Right cardiac atrium (tissue), 5 donors: ENCODE measurements around the gene CRACDL. TPM values are rescaled to one million over a fixed set of nuclear protein-coding genes. Genes with fewer than 3 reads are reported as not detected.
A peak's percentile ranks its signal among the peaks of the same experiment; 100 is the strongest.

Source experiments
- ATAC-seq, 2 donors: fragments of 200-7000 bp; cut with Tn5 transposase; one replicate each; pipeline versions ENCODE4 v1.8.0 to v1.9.1; 2020; ENCODE audit warnings: moderate library complexity in 2 of 2, mild to moderate bottlenecking in 1 of 2
- DNase-seq, 3 donors: peaks; one replicate each; pipeline ENCODE4 v3.0.0-alpha.2; 2020
- H3K27ac ChIP-seq: one replicate; pipeline ENCODE4 v1.5.1; 2013; ENCODE audit warnings: mild to moderate bottlenecking, low read length, control low read depth, moderate library complexity
- H3K27me3 ChIP-seq: one replicate; pipeline ENCODE4 v1.6.1; 2013; ENCODE audit not compliant: control insufficient read depth, insufficient read depth
- H3K4me1 ChIP-seq: one replicate; pipeline ENCODE4 v1.6.1; 2013; ENCODE audit warnings: low read length; ENCODE audit not compliant: control insufficient read depth, insufficient read depth
- H3K4me3 ChIP-seq: one replicate; pipeline ENCODE4 v1.5.1; 2013; ENCODE audit warnings: low read length, control low read depth
- H3K9me3 ChIP-seq: one replicate; pipeline ENCODE4 v1.6.1; 2013; ENCODE audit warnings: low read length; ENCODE audit not compliant: control insufficient read depth
- WGBS: extraction: QIAGEN DNeasy Blood & Tissue Kit; methylation state at CpG from one replicate; pipeline ENCODE4 v1.1.7; 2013; 5-methylcytosine and 5-hydroxymethylcytosine counted together
- intact Hi-C, 4 donors: fragments of 100-400 bp; cut with DNase I; formaldehyde crosslinking; loops; one replicate each; pipeline versions ENCODE4 v1.11.0 to v1.14.0; 2022 to 2023
- polyA plus RNA-seq: library from polyadenylated mRNA; stranded (reverse); fragments of 200-250 nt; gene quantifications from one replicate; pipeline ENCODE4 v1.2.3, GENCODE V29; 2013
- total RNA-seq, 4 donors: library from RNA; stranded (reverse); fragmentation: NEBNext Ultra II Directional; extraction: Animal tissue kit (Norgen Biotek cat#: 25700); gene quantifications; one replicate each; pipeline ENCODE4 v1.2.1, GENCODE V29; 2021
- donor health status: healthy with polysubstance abuse.
- donor health status: DM: no; HTN: yes; CAD: no.
- donor health status: DM: no; HTN: no; CAD: no.
- donor health status: DM: no; HTN: yes; CAD: no; lungs with severe emphysema.
- donor health status: DM: yes; HTN: yes; CAD: no.

CRACDL gene
- total and polyA plus RNA-seq, 5 donors, result 2.7 to 5.7 (median 4.9) TPM

DNA sequence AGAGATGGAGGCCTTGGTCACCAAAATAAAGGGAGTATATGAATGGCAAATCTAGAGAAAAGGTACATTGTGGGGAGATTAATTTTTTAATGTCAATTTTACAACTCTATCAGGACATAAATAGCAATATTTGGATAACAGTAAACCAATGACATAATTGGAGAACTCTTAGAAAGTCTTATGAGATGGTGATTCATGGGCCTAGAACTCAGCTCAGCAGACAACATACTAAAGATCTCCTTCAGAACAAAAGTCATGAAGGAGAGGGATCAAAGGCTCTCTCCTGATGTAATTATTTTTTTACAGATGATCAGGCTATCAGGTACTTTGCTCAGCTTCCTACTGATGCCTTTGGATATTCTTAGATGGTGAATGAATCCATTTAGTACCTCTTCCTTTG, 90.0 kb downstream of the CRACDL start:
- Histone ChIP-seq H3K27me3 (no peaks in the 10 kb centered on the region), H3K4me3 (no peak overlapping the region), H3K9me3 (no peaks in the 10 kb centered on the region), H3K4me1 (no peaks in the 10 kb centered on the region), H3K27ac (no peak overlapping the region)
- DNase-seq, result no peak
- intact Hi-C loops, result no loop called here
- no peak for ATAC-seq

GRCh38 chr2:98842136-98842535, 93.9 kb downstream of the CRACDL start:
- WGBS, result 86% methylated on average over 3 of the region's 3 CpGs

DNA sequence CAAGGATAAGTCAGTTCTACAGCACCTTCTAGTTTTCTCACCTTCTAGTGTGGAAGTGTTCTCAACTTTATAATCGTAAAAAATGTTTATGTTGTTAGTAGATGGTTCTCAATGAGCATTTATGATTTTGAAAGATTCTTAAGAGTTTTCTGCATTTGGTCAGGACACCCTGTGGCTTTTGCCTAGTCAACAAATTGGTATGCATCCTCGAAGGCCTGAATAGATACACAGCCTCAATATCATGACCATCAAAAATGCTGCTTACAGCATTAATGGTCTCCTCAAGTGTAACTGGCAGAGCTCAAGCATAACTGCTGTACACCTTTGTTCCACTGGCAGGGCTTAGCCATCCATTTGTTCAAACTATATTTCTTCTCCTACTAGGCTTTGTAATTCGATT, 96.7 kb downstream of the CRACDL start:
- Histone ChIP-seq H3K4me1 (peaks cover under 1% of the 10 kb centered on the region), H3K27ac (no peak overlapping the region), H3K27me3 (no peaks in the 10 kb centered on the region), H3K4me3 (no peak overlapping the region), H3K9me3 (no peaks in the 10 kb centered on the region)
- intact Hi-C loops, result loop anchor here in 2 of 4 donors (5.0 kb wide), 1 partner anchor 192 kb away; no protein-coding TSS in a partner anchor
- DNase-seq (no peak), ATAC-seq (no peak)
- WGBS, result 68% methylated on average over 3 of the region's 3 CpGs

More at GRCh38 chr2:98842136-98842535, 93.9 kb downstream of the CRACDL start:
- Histone ChIP-seq H3K27me3 (no peaks in the 10 kb centered on the region), H3K4me1 (no peaks in the 10 kb centered on the region), H3K9me3 (no peaks in the 10 kb centered on the region), H3K27ac (no peak overlapping the region), H3K4me3 (no peak overlapping the region)
- intact Hi-C loops, result no loop called here
- ATAC-seq (no peak), DNase-seq (no peak)

DNA sequence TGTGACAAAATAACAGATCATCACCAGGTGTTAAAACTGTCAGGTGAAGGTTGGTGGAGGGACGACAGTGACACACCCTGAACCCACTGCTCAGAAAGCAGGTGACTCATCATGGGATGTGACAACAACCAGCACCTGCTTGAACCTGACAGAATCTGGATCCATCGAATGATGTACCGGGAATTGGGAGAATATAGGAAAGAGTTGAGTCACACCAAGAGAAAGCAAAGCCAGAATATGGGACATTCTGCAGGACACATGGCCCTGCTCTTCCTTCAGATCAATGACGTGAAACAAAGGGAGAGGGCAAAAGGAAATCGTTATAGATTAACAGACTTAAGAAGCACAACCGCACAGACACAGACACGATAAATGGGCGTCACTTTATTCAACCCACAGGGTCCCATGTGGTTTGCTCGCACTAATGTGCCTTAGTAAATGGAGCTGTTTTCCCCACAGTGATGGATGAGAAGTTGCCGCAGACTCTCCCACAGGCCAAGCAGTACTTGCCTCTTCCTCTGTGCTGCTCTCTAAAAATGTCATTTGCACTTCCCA, 100.1 kb downstream of the CRACDL start:
- H3K27me3 ChIP-seq, result no peaks in the 10 kb centered on the region
- WGBS, result 71% methylated on average over 10 of the region's 10 CpGs
- no peak for ATAC-seq
- DNase-seq, result no peak
- no peak overlapping the region for H3K4me3 ChIP-seq
- no peak overlapping the region for H3K27ac ChIP-seq
- H3K4me1 ChIP-seq, result peaks cover 2% of the 10 kb centered on the region
- no peaks in the 10 kb centered on the region for H3K9me3 ChIP-seq
- intact Hi-C loops, result loop anchor here in 3 of 4 donors (2.0 to 5.0 kb wide), 2 partner anchors 187 to 189 kb away; no protein-coding TSS in a partner anchor

GRCh38 chr2:98833917-98834263, 102.1 kb downstream of the CRACDL start:
- ATAC-seq, result no peak
- no peak for DNase-seq
- intact Hi-C loops, result no loop called here
- H3K4me3 ChIP-seq, result no peak overlapping the region
- peaks cover 2% of the 10 kb centered on the region for H3K4me1 ChIP-seq
- WGBS, result 79% methylated on average over 3 of the region's 3 CpGs
- no peaks in the 10 kb centered on the region for H3K27me3 ChIP-seq
- H3K9me3 ChIP-seq, result no peaks in the 10 kb centered on the region
- H3K27ac ChIP-seq, result peak overlapping the region; percentile 62

GRCh38 chr2:98833172-98833916, 102.7 kb downstream of the CRACDL start:
- peak overlapping the region; percentile 32 for H3K27ac ChIP-seq
- ATAC-seq, result peak; percentile 90 to 97
- intact Hi-C loops, result no loop called here

DNA sequence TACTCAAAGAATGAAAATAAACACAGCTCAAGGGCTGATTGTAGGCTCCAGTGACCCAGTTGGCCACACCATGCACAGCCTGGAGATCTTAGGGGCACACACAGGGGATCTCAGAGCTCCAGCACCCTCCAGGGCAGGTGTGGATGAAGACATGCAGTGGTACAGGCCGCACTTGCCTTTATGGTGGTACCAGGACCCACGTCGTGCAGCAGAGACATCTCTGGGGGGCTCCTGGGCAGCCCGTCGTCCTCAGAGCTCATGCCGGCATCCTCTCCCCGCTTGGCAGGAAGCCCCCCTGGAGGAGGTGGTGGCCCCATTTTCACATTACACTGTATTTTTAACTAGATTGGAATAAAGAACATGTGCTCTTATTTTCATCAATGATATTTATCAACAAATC, 103.9 kb downstream of the CRACDL start:
- no peaks in the 10 kb centered on the region for H3K9me3 ChIP-seq
- ATAC-seq (no peak), DNase-seq (no peak)
- 91% methylated on average over 7 of the region's 7 CpGs for WGBS
- no peak overlapping the region for H3K27ac ChIP-seq
- intact Hi-C loops, result no loop called here
- H3K4me3 ChIP-seq, result no peak overlapping the region
- no peaks in the 10 kb centered on the region for H3K27me3 ChIP-seq
- peaks cover 2% of the 10 kb centered on the region for H3K4me1 ChIP-seq

More at GRCh38 chr2:98833172-98833916, 102.7 kb downstream of the CRACDL start:
- DNase-seq, result peak in 2 of 3 donors; percentile 57 to 62
- H3K27me3 ChIP-seq, result no peaks in the 10 kb centered on the region
- H3K4me3 ChIP-seq, result no peak overlapping the region
- peaks cover 2% of the 10 kb centered on the region for H3K4me1 ChIP-seq
- no peaks in the 10 kb centered on the region for H3K9me3 ChIP-seq
- WGBS, result 60% methylated on average over 7 of the region's 7 CpGs

GRCh38 chr2:98830571-98831145, 105.4 kb downstream of the CRACDL start:
- no peaks in the 10 kb centered on the region for H3K27me3 ChIP-seq
- no peak overlapping the region for H3K4me3 ChIP-seq
- H3K27ac ChIP-seq, result no peak overlapping the region
- DNase-seq (no peak), ATAC-seq (no peak)
- H3K4me1 ChIP-seq, result peaks cover 2% of the 10 kb centered on the region
- intact Hi-C loops, result no loop called here
- WGBS, result 76% methylated on average over 5 of the region's 5 CpGs
- H3K9me3 ChIP-seq, result no peaks in the 10 kb centered on the region

DNA sequence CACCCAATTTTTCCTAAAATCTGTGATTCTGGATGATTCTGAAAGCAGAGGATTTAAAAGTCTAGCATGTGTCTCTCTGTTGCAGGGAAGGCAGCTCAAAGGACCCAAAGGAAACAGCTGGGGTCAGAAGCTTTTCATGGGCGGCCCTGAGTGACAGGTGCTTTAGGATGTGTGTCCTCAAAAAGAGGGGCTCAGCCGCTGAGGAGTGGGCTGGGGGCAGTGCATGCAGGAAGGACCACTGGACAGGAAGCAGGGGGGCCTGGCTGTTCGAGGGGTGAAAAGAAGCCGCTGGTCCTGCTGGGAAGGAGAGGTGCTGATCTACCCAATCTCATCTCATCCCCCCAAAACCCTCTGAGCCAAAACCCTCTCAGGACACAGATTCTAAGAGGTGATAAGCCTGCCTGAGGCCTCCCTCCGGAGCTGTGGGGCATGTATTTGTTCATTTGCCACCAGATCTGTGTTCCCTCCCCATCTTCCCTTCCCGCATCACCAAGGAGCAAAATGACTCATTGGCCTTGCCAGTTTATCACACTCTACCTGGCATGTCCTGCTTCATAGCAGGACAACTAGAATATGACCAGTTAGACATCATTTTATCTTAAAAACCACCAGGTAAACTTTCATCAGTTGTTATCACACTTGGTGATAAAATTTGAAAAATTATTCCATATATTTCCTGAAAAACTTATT, 106.3 kb downstream of the CRACDL start:
- Histone ChIP-seq H3K27me3 (no peaks in the 10 kb centered on the region), H3K9me3 (no peaks in the 10 kb centered on the region), H3K4me3 (no peak overlapping the region), H3K4me1 (peaks cover 4% of the 10 kb centered on the region), H3K27ac (no peak overlapping the region)
- ATAC-seq, result no peak
- no peak for DNase-seq
- intact Hi-C loops, result loop anchor here in 2 of 4 donors (10.0 kb wide), 2 partner anchors 95 to 105 kb away; partner anchors contain the start of gene MGAT4A (in 1 of the 2)
- WGBS, result 79% methylated on average over 6 of the region's 6 CpGs

GRCh38 chr2:98828793-98829371, 107.1 kb downstream of the CRACDL start:
- intact Hi-C loops, result loop anchor here in 2 of 4 donors (10.0 kb wide), 2 partner anchors 94 to 104 kb away; partner anchors contain the start of gene MGAT4A (in 1 of the 2)
- H3K4me3 ChIP-seq, result no peak overlapping the region
- H3K9me3 ChIP-seq, result no peaks in the 10 kb centered on the region
- DNase-seq (no peak), ATAC-seq (no peak)
- H3K27me3 ChIP-seq, result no peaks in the 10 kb centered on the region
- WGBS, result 64% methylated on average over 5 of the region's 5 CpGs
- peaks cover 2% of the 10 kb centered on the region for H3K4me1 ChIP-seq
- H3K27ac ChIP-seq, result no peak overlapping the region
